Thyroid gland (tissue), 4 donors: ENCODE results near the gene TSGA10IP. TPM values are rescaled to one million over a fixed set of nuclear protein-coding genes. Genes with fewer than 3 reads are reported as not detected.

Experiments used
- DNase-seq, 2 donors: peaks; one replicate each; pipeline ENCODE4 v3.0.0-alpha.2; 2019
- H3K27ac ChIP-seq, 3 donors: fragments of 200-600 bp; sonication (generic); 1 replicate in 2 of 3; 2 replicates in 1 of 3; pipeline ENCODE4 v1.5.1; 2016 to 2019; ENCODE audit warnings: mild to moderate bottlenecking in 1 of 3, moderate library complexity in 1 of 3
- H3K27me3 ChIP-seq: fragments of 200-600 bp; sonication (generic); one replicate; pipeline ENCODE4 v1.5.1; 2019
- H3K36me3 ChIP-seq, 2 donors: fragments of 200-600 bp; sonication (generic); one replicate each; pipeline ENCODE4 v1.5.1; 2016 to 2019
- H3K4me1 ChIP-seq, 2 donors: fragments of 200-600 bp; sonication (generic); one replicate each; pipeline ENCODE4 v1.5.1; 2017 to 2019
- H3K4me3 ChIP-seq, 3 donors: fragments of 200-600 bp; sonication (generic); replicated peaks in 1 of 3; 1 replicate in 2 of 3; 2 replicates in 1 of 3; pipeline ENCODE4 v1.5.1; 2016; ENCODE audit warnings: mild to moderate bottlenecking in 1 of 3
- H3K9me3 ChIP-seq: fragments of 200-600 bp; sonication (generic); one replicate; pipeline ENCODE4 v1.5.1; 2017
- POLR2A ChIP-seq, 2 donors: fragments of 450-650 bp; IDR thresholded peaks; one replicate each; pipeline ENCODE4 v1.6.1; 2017; ENCODE audit warnings: antibody characterized with exemption in 2 of 2, mild to moderate bottlenecking in 2 of 2, moderate library complexity in 1 of 2
- WGBS, 2 donors: methylation state at CpG; one replicate each; pipeline ENCODE4 v1.1.5; 2017; 5-methylcytosine and 5-hydroxymethylcytosine counted together
- intact Hi-C: fragments of 100-400 bp; cut with DNase I; formaldehyde crosslinking; loops from one replicate; pipeline ENCODE4 v1.15.1; 2023
- total RNA-seq, 4 donors: library from RNA; depleted of rRNA; stranded (reverse); fragments of >200 nt; gene quantifications; one replicate each; pipeline ENCODE4 v1.2.3, GENCODE V29; 2016
- TF ChIP-seq, protein P1 (sequence below), 6 experiments: fragments of 200-600 bp in 3 of 6; fragments of 450-650 bp in 3 of 6; sonication (generic) in 3 of 6; IDR thresholded peaks; one replicate each; pipeline ENCODE4 v1.5.1; 2016 to 2019; ENCODE audit warnings: antibody characterized with exemption in 6 of 6, mild to moderate bottlenecking in 2 of 6, inconsistent platforms in 1 of 6, moderate library complexity in 1 of 6

TSGA10IP gene
- total RNA-seq, 4 donors from 2014 or later, result 0.33 TPM; not detected in 3

GRCh38 chr11:65982824-65983588 lies 37.7 kb downstream of the TSGA10IP start:
- Histone ChIP-seq H3K27ac (no peak overlapping the region), H3K4me1 (no peaks in the 10 kb centered on the region), H3K36me3 (peaks cover 11 to 15% of the 10 kb centered on the region in 2 donors), H3K9me3 (no peaks in the 10 kb centered on the region), H3K4me3 (no peak overlapping the region), H3K27me3 (no peaks in the 10 kb centered on the region)
- TF ChIP-seq, protein P1, sequence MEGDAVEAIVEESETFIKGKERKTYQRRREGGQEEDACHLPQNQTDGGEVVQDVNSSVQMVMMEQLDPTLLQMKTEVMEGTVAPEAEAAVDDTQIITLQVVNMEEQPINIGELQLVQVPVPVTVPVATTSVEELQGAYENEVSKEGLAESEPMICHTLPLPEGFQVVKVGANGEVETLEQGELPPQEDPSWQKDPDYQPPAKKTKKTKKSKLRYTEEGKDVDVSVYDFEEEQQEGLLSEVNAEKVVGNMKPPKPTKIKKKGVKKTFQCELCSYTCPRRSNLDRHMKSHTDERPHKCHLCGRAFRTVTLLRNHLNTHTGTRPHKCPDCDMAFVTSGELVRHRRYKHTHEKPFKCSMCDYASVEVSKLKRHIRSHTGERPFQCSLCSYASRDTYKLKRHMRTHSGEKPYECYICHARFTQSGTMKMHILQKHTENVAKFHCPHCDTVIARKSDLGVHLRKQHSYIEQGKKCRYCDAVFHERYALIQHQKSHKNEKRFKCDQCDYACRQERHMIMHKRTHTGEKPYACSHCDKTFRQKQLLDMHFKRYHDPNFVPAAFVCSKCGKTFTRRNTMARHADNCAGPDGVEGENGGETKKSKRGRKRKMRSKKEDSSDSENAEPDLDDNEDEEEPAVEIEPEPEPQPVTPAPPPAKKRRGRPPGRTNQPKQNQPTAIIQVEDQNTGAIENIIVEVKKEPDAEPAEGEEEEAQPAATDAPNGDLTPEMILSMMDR (IDR thresholded peaks at IDR 0.05), result no peak
- no peak for TF ChIP-seq POLR2A (IDR thresholded peaks at IDR 0.05)
- intact Hi-C loops, result loop anchor here (10.0 kb wide), 1 partner anchor 268 kb away; the partner anchor contains the start of gene KAT5
- 76 to 84% methylated on average over 19 to 21 of the region's 22 CpGs for WGBS, 2 donors
- DNase-seq, result no peak

DNA sequence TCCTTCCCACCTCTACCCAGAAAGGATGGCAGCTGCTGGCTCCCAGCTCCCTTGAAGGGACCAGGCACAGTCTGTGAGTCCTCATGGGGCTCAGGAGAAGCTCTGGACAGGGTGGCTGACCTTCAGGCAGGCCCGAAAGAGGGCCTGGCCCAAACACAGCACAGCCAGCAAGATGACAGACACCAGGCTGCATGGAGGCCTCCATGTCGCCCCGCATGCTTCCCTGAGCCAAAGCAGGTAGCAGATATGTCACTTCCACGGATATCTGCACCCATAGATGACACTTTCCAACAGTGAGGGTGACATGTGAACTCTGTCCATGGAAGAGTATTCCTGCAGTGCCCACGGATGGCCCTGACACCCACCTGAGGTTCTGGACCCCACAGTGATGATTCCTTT lies 38.3 kb downstream of the TSGA10IP start:
- H3K4me3 ChIP-seq, result no peak overlapping the region
- no peaks in the 10 kb centered on the region for H3K4me1 ChIP-seq
- intact Hi-C loops, result loop anchor here (10.0 kb wide), 1 partner anchor 269 kb away; the partner anchor contains the start of gene KAT5
- peaks cover 5 to 11% of the 10 kb centered on the region in 2 donors for H3K36me3 ChIP-seq
- WGBS, 2 donors, result 60 to 83% methylated on average over 1 to 2 of the region's 5 CpGs
- H3K27ac ChIP-seq, result no peak overlapping the region
- DNase-seq, result no peak
- H3K27me3 ChIP-seq, result no peaks in the 10 kb centered on the region
- H3K9me3 ChIP-seq, result no peaks in the 10 kb centered on the region
- TF ChIP-seq, protein P1 (IDR thresholded peaks at IDR 0.05), result no peak
- no peak for TF ChIP-seq POLR2A (IDR thresholded peaks at IDR 0.05)

DNA sequence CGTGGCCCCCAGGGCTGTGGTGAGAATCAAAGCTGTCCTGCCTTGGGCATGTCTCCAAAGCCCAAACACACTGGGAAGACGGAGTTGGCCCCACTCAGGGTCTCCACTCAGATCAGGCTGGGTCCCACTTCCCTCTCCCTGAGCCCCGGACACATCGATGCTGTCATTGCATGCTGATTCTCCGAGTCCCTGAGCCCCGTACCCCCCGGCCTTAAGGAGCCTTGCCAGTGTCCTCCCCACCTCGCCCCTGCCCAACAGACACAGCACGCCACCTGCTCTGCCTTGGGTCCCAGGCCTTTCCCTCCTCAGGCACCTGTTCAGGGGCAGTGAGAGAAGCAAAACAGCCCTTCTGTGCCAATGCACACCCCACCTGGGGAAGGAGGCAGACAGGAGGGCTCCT lies 42.1 kb downstream of the TSGA10IP start:
- intact Hi-C loops, result loop anchor here (10.0 kb wide), 1 partner anchor 273 kb away; the partner anchor contains the start of gene KAT5
- no peak for DNase-seq
- H3K4me3 ChIP-seq, result no peak overlapping the region

GRCh38 chr11:65988791-65989592 lies 43.7 kb downstream of the TSGA10IP start:
- TF ChIP-seq, protein P1 (IDR thresholded peaks at IDR 0.05), result peak; percentile 72 to 100 (median 96)
- no peak for TF ChIP-seq POLR2A (IDR thresholded peaks at IDR 0.05)
- 21 to 26% methylated on average over 10 of the region's 10 CpGs for WGBS, 2 donors
- Histone ChIP-seq H3K9me3 (no peaks in the 10 kb centered on the region), H3K4me3 (no peak overlapping the region), H3K36me3 (no peaks in the 10 kb centered on the region), H3K27me3 (no peaks in the 10 kb centered on the region), H3K27ac (no peak overlapping the region), H3K4me1 (no peaks in the 10 kb centered on the region)
- DNase-seq, result peak; percentile 92 to 93
- intact Hi-C loops, result loop anchor here (2.0 to 10.0 kb wide), 2 partner anchors 102 to 274 kb away; partner anchors contain the start of gene KAT5

More for the DNA sequence above, 42.1 kb downstream of the TSGA10IP start:
- Histone ChIP-seq H3K36me3 (no peaks in the 10 kb centered on the region), H3K27me3 (no peaks in the 10 kb centered on the region), H3K4me1 (no peaks in the 10 kb centered on the region), H3K27ac (no peak overlapping the region), H3K9me3 (no peaks in the 10 kb centered on the region)
- TF ChIP-seq POLR2A (IDR thresholded peaks at IDR 0.05), result no peak
- TF ChIP-seq, protein P1 (IDR thresholded peaks at IDR 0.05), result no peak
- 80 to 81% methylated on average over 9 of the region's 9 CpGs for WGBS, 2 donors
